Suprapubic skin (tissue), 4 donors: ENCODE results near the gene FAM3B. TPM values are rescaled to one million over a fixed set of nuclear protein-coding genes. Genes with fewer than 3 reads are reported as not detected.

Source experiments
- DNase-seq, 2 donors: peaks; one replicate each; pipeline ENCODE4 v3.0.0-alpha.2; 2019; ENCODE audit warnings: low spot score in 2 of 2
- H3K27ac ChIP-seq: fragments of 200-600 bp; sonication (generic); one replicate; pipeline ENCODE4 v1.5.1; 2019
- H3K27me3 ChIP-seq: fragments of 200-600 bp; sonication (generic); one replicate; pipeline ENCODE4 v1.5.1; 2019
- H3K36me3 ChIP-seq: fragments of 200-600 bp; sonication (generic); one replicate; pipeline ENCODE4 v1.5.1; 2019
- H3K4me1 ChIP-seq: fragments of 200-600 bp; sonication (generic); one replicate; pipeline ENCODE4 v1.5.1; 2019
- H3K4me3 ChIP-seq: fragments of 200-600 bp; sonication (generic); one replicate; pipeline ENCODE4 v1.5.1; 2019; ENCODE audit warnings: mild to moderate bottlenecking
- H3K9me3 ChIP-seq: fragments of 200-600 bp; sonication (generic); one replicate; pipeline ENCODE4 v1.5.1; 2019
- CTCF ChIP-seq, 2 donors: fragments of 200-600 bp in 1 of 2; fragments of 450-650 bp in 1 of 2; sonication (generic) in 1 of 2; IDR thresholded peaks; one replicate each; pipeline ENCODE4 v1.5.1; 2016 to 2019; ENCODE audit warnings: antibody characterized with exemption in 2 of 2, mild to moderate bottlenecking in 1 of 2, moderate library complexity in 1 of 2
- EP300 ChIP-seq: sonication (generic); formaldehyde crosslinking; IDR thresholded peaks from one replicate; pipeline ENCODE4 v1.6.1; 2017; ENCODE audit warnings: antibody characterized with exemption
- POLR2A ChIP-seq, 2 donors: fragments of 450-650 bp; IDR thresholded peaks; one replicate each; pipeline ENCODE4 v1.6.1; 2017; ENCODE audit warnings: antibody characterized with exemption in 2 of 2, mild to moderate bottlenecking in 2 of 2, moderate library complexity in 2 of 2
- POLR2AphosphoS5 ChIP-seq, 3 donors: sonication (generic); formaldehyde crosslinking; IDR thresholded peaks; one replicate each; pipeline ENCODE4 v1.6.1; 2017; ENCODE audit warnings: antibody characterized with exemption in 3 of 3
- WGBS: methylation state at CpG from one replicate; pipeline ENCODE4 v1.1.5; 2018; 5-methylcytosine and 5-hydroxymethylcytosine counted together
- total RNA-seq, 4 donors: library from RNA; depleted of rRNA; stranded (reverse); fragments of >200 nt; gene quantifications; one replicate each; pipeline ENCODE4 v1.1.0, GENCODE V29; 2016

FAM3B gene
- total RNA-seq, 4 donors from 2014 or later, result 1.9 to 3.3 (median 3.1) TPM; not detected in 1

GRCh38 chr21:41390043-41390639 is 73.5 kb downstream of the FAM3B start:
- peak in 1 of 2 donors; percentile 74 for DNase-seq

GRCh38 chr21:41393876-41394465 is 77.4 kb downstream of the FAM3B start:
- H3K4me3 ChIP-seq, result no peak overlapping the region
- H3K4me1 ChIP-seq, result peaks cover 2% of the 10 kb centered on the region
- H3K27ac ChIP-seq, result no peak overlapping the region
- 92% methylated on average over 8 of the region's 8 CpGs for WGBS
- TF ChIP-seq CTCF (IDR thresholded peaks at IDR 0.05) (no peak), EP300 (no peak), POLR2A (IDR thresholded peaks at IDR 0.05) (no peak)
- H3K36me3 ChIP-seq, result peaks cover 9% of the 10 kb centered on the region
- H3K9me3 ChIP-seq, result no peaks in the 10 kb centered on the region
- no peaks in the 10 kb centered on the region for H3K27me3 ChIP-seq
- peak in 1 of 2 donors; percentile 60 for DNase-seq

More at GRCh38 chr21:41390043-41390639, 73.5 kb downstream of the FAM3B start:
- Histone ChIP-seq H3K27ac (no peak overlapping the region), H3K9me3 (no peaks in the 10 kb centered on the region), H3K4me1 (peaks cover 13% of the 10 kb centered on the region), H3K27me3 (no peaks in the 10 kb centered on the region), H3K4me3 (no peak overlapping the region), H3K36me3 (peaks cover 6% of the 10 kb centered on the region)
- TF ChIP-seq CTCF (IDR thresholded peaks at IDR 0.05) (no peak), POLR2AphosphoS5 (IDR thresholded peaks at IDR 0.05) (no peak), EP300 (no peak), POLR2A (IDR thresholded peaks at IDR 0.05) (no peak)
- WGBS, result 94% methylated on average over 17 of the region's 17 CpGs

GRCh38 chr21:41396558-41397075 is 80.0 kb downstream of the FAM3B start:
- Histone ChIP-seq H3K36me3 (peaks cover 7% of the 10 kb centered on the region), H3K27ac (peak overlapping the region; percentile 42)
- 41% methylated on average over 7 of the region's 7 CpGs for WGBS

GRCh38 chr21:41397471-41397891 is 80.9 kb downstream of the FAM3B start:
- Histone ChIP-seq H3K27me3 (no peaks in the 10 kb centered on the region), H3K27ac (peak overlapping the region; percentile 42), H3K9me3 (no peaks in the 10 kb centered on the region), H3K4me1 (peaks cover 2% of the 10 kb centered on the region), H3K36me3 (peaks cover 14% of the 10 kb centered on the region), H3K4me3 (no peak overlapping the region)
- no peak for TF ChIP-seq CTCF (IDR thresholded peaks at IDR 0.05)
- TF ChIP-seq POLR2AphosphoS5 (IDR thresholded peaks at IDR 0.05), result no peak
- TF ChIP-seq POLR2A (IDR thresholded peaks at IDR 0.05), result no peak
- TF ChIP-seq EP300, result no peak
- peak in 1 of 2 donors; percentile 71 for DNase-seq
- WGBS, result 83% methylated on average over 7 of the region's 7 CpGs

More at GRCh38 chr21:41396558-41397075, 80.0 kb downstream of the FAM3B start:
- Histone ChIP-seq H3K4me3 (no peak overlapping the region), H3K9me3 (no peaks in the 10 kb centered on the region), H3K4me1 (peaks cover 2% of the 10 kb centered on the region), H3K27me3 (no peaks in the 10 kb centered on the region)
- no peak for TF ChIP-seq EP300
- no peak for TF ChIP-seq CTCF (IDR thresholded peaks at IDR 0.05)
- no peak for TF ChIP-seq POLR2AphosphoS5 (IDR thresholded peaks at IDR 0.05)
- TF ChIP-seq POLR2A (IDR thresholded peaks at IDR 0.05), result no peak
- DNase-seq, result no peak

GRCh38 chr21:41398251-41398650 is 81.7 kb downstream of the FAM3B start:
- H3K27ac ChIP-seq, result no peak overlapping the region
- H3K9me3 ChIP-seq, result no peaks in the 10 kb centered on the region
- H3K36me3 ChIP-seq, result peaks cover 18% of the 10 kb centered on the region
- DNase-seq, result no peak
- no peak overlapping the region for H3K4me3 ChIP-seq
- H3K27me3 ChIP-seq, result no peaks in the 10 kb centered on the region
- peaks cover 2% of the 10 kb centered on the region for H3K4me1 ChIP-seq
- no peak for TF ChIP-seq POLR2A (IDR thresholded peaks at IDR 0.05)
- TF ChIP-seq CTCF (IDR thresholded peaks at IDR 0.05), result no peak
- TF ChIP-seq EP300, result no peak
- TF ChIP-seq POLR2AphosphoS5 (IDR thresholded peaks at IDR 0.05), result no peak
- 88% methylated on average over 4 of the region's 4 CpGs for WGBS
